ENCODE data around the gene BMP4. TPM values are rescaled to one million over a fixed set of nuclear protein-coding genes. Genes with fewer than 3 reads are reported as not detected.

Gene BMP4
- total and polyA plus RNA-seq, 10 donors: 1.0 to 8.9 (median 3.9) TPM

DNA sequence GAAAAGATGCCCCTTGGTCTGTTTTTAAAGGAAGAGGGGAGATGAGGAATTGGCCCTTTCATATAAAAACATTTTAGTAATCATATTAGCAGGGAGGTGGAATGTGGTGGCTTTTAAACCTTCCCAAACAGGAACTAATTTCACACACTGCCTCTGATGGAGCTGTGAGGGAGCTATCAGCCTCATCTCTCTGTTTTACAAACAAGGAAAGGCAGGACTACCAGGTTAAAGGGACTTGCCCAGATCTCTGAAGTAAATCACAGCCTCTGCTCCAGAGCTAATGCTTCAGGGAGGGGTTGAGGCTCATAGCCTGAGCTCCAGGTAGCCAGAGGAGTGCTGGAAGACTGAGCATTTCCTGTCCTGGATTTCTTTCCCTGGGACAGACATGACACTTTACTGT lies 1.1 kb upstream of the BMP4 start:
- TF ChIP-seq POLR2AphosphoS5 (IDR thresholded peaks at IDR 0.05) (no peak), POLR2A (IDR thresholded peaks at IDR 0.05) (no peak)
- TF ChIP-seq, protein P1, sequence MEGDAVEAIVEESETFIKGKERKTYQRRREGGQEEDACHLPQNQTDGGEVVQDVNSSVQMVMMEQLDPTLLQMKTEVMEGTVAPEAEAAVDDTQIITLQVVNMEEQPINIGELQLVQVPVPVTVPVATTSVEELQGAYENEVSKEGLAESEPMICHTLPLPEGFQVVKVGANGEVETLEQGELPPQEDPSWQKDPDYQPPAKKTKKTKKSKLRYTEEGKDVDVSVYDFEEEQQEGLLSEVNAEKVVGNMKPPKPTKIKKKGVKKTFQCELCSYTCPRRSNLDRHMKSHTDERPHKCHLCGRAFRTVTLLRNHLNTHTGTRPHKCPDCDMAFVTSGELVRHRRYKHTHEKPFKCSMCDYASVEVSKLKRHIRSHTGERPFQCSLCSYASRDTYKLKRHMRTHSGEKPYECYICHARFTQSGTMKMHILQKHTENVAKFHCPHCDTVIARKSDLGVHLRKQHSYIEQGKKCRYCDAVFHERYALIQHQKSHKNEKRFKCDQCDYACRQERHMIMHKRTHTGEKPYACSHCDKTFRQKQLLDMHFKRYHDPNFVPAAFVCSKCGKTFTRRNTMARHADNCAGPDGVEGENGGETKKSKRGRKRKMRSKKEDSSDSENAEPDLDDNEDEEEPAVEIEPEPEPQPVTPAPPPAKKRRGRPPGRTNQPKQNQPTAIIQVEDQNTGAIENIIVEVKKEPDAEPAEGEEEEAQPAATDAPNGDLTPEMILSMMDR (IDR thresholded peaks at IDR 0.05 in 8 of 11, conservative IDR thresholded peaks at IDR 0.05 in 3 of 11): no peak
- Histone ChIP-seq H3K27me3 (replicated peaks in 1 of 7) (peaks cover 0 to 94% (median 44%) of the 10 kb centered on the region in 7 donors), H3K4me3 (no peak overlapping the region), H3K9me3 (no peaks in the 10 kb centered on the region), H3K27ac (no peak overlapping the region), H3K4me1 (peaks cover 12 to 48% (median 42%) of the 10 kb centered on the region in 6 donors), H3K36me3 (no peaks in the 10 kb centered on the region)
- intact Hi-C loops (cut with DNase I; ENCODE audit: low total_unique reads): no loop called here
- DNase-seq: no peak

DNA sequence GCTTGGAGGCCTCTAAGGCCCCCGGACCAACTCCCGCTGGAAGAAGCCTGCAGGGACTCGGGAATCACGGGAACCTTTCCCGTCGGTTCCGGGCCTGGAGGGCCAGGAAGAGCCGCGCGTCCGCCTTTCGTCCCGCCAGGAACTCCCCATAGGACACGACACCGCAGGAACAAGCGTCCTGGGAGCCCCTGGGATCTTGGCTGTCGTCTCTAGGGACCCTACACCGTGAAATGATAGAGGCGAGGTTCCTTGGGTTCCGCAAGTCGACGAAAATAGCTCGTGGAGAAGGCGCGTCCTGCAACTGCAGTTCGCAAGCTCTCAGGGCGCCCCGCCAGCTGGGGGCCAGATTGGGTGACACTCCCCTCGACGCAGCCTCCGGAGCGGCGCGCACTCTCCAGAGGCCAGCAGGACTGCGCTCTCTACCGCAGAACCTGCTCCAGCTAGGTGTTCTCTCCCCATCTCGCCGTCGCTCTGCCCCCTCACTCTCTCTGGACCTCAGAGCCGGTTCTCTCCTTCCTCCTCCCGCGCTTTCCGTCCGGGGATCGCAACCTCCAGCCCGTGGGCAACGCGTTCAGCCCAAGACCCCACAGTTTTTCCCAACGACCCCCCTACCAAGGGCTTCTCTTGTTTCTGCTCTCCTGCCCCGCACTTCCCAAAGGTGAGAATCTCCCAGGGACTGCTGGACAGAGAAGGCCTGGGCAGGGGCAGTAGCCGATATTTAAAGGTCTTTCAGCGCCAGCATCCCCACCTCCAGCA lies 776 bp downstream of the BMP4 start:
- WGBS, 5 donors: 3 to 4% (median 3%) methylated on average over 24 to 52 of the region's 52 CpGs
- TF ChIP-seq POLR2A (IDR thresholded peaks at IDR 0.05) (no peak), POLR2AphosphoS5 (IDR thresholded peaks at IDR 0.05) (peak in 1 of 3 donors; percentile 42)
- intact Hi-C loops (cut with DNase I; ENCODE audit: low total_unique reads): no loop called here
- Histone ChIP-seq H3K4me1 (peaks cover 12 to 60% (median 46%) of the 10 kb centered on the region in 6 donors), H3K36me3 (no peaks in the 10 kb centered on the region), H3K4me3 (peak overlapping the region; percentile 2 to 71 (median 46)), H3K27ac (peak overlapping the region in 6 of 8 donors; percentile 60 to 80 (median 74)), H3K9me3 (no peaks in the 10 kb centered on the region), H3K27me3 (replicated peaks in 1 of 7) (peaks cover 0 to 95% (median 44%) of the 10 kb centered on the region in 7 donors)
- peak; percentile 70 for DNase-seq

DNA sequence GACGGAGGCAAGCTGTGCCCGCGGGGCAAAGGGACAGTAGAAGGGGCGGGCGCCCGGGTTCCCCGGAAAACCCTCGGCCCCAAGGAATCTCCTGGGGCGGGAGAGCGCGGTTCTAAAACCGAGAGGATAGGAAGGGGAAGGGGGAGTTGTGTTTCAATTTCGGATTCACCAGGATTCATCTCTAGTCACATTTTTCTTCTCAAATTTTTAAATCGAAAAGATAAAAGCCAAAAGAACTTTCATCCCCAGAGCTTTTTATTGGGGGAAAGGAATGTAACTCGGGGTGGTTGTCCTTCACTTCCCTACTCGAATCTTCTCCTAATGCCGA lies 1.4 kb downstream of the BMP4 start:
- Histone ChIP-seq H3K27me3 (replicated peaks in 1 of 7) (peaks cover 0 to 95% (median 45%) of the 10 kb centered on the region in 7 donors), H3K36me3 (peaks cover 0 to 2% (median 0%) of the 10 kb centered on the region in 6 donors), H3K9me3 (no peaks in the 10 kb centered on the region), H3K4me1 (peaks cover 12 to 60% (median 46%) of the 10 kb centered on the region in 6 donors), H3K4me3 (peak overlapping the region; percentile 34 to 71 (median 46)), H3K27ac (peak overlapping the region in 6 of 8 donors; percentile 60 to 80 (median 74))
- intact Hi-C loops (cut with DNase I; ENCODE audit: low total_unique reads): no loop called here
- no peak for DNase-seq
- WGBS, 5 donors: 0 to 2% (median 2%) methylated on average over 17 of the region's 17 CpGs
- TF ChIP-seq, protein P1 (IDR thresholded peaks at IDR 0.05 in 8 of 11, conservative IDR thresholded peaks at IDR 0.05 in 3 of 11): no peak
- TF ChIP-seq POLR2A (IDR thresholded peaks at IDR 0.05) (no peak), POLR2AphosphoS5 (IDR thresholded peaks at IDR 0.05) (no peak)

DNA sequence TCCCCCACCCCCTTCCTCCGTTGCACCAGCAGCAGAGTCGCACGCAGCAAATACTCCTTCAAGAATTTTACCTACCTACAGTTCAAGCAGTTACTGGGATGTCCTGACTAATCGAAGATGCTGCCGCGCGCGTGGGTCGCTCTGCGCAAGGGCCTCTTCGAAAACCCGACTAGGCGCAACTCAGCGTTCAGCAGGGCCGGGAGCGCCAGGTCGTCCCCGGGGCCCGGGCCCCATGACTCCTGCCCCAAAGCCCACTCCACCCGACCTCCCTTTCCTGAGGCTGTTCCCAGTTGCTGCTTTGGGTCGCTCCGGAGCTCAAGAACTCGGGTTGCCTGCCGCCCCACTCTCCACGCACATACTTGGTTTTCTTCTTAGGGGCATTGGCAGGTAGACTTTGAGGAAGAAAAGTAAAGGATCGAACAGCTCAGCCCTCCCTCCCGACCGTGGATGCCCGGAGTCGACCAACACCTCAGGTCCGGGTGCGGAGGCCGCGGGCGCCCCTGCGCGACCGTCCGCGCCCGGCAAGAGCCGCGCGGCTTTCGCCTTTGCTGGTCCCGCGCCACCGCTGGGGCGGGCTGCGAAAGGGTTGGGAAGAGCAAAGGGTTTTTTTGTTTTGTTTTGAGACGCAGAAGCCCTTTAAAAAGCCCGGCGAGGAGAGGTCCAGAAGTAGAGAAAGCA lies 1.9 kb downstream of the BMP4 start:
- Histone ChIP-seq H3K27me3 (replicated peaks in 1 of 7) (peaks cover 0 to 98% (median 47%) of the 10 kb centered on the region in 7 donors), H3K27ac (peak overlapping the region in 6 of 8 donors; percentile 65 to 80 (median 77)), H3K4me3 (peak overlapping the region; percentile 34 to 71 (median 46)), H3K36me3 (peaks cover 0 to 4% (median 0%) of the 10 kb centered on the region in 6 donors), H3K9me3 (no peaks in the 10 kb centered on the region), H3K4me1 (peaks cover 12 to 60% (median 46%) of the 10 kb centered on the region in 6 donors)
- TF ChIP-seq, protein P1 (IDR thresholded peaks at IDR 0.05 in 8 of 11, conservative IDR thresholded peaks at IDR 0.05 in 3 of 11): no peak
- TF ChIP-seq POLR2AphosphoS5 (IDR thresholded peaks at IDR 0.05): no peak
- no peak for TF ChIP-seq POLR2A (IDR thresholded peaks at IDR 0.05)
- DNase-seq: peak; percentile 69
- 1 to 2% (median 1%) methylated on average over 47 to 53 of the region's 53 CpGs for WGBS, 5 donors
- intact Hi-C loops (cut with DNase I; ENCODE audit: low total_unique reads): no loop called here
